Activated CD8-positive, alpha-beta memory T cell treated with anti-CD3 and anti-CD28 coated beads for 4 hours (primary cell): ENCODE results near the gene TUB.

Experiments used
- DNase-seq, 2 donors: peaks; one replicate each; pipeline ENCODE4 v3.0.0-alpha.2; 2020; ENCODE audit warnings: low read depth in 2 of 2

Gene TUB

DNA sequence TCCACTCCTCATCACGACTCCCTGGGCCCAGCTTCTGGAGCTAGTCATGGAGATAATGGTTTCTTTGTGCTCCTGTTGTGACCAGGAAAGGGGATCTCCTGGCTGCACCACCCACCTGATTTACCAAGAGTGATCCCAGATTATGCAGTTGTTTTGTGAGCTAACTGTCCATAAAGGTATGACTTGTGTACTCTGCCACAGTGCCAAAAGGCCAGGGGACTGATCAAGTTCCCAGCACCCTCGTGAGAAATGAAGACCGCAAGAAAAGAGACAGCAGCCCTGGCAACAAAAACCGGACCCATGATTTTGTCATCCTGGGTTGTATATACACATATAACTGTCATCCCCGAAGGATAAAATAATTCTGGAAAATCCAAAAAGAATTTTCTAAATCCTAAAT, 26.6 kb downstream of the TUB start:
- no peak for DNase-seq

DNA sequence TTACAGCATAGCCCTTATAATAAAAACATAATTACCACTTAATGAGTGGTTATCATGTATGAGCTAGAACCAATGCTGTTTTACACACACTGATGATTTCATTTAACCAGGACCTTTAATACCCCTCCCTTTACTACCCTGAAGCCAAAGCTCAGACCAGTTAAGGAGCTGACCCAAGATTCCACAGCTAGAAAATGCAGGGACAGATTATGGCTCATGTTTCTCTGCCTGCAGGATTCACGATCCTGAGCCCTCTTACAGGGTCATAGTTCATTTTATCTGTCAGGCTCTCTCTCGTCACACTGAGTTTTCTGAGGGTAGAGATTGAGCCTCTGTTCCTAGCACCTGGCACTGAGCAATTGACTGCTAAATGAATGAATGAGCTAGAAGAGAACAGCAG, 27.4 kb downstream of the TUB start:
- no peak for DNase-seq

DNA sequence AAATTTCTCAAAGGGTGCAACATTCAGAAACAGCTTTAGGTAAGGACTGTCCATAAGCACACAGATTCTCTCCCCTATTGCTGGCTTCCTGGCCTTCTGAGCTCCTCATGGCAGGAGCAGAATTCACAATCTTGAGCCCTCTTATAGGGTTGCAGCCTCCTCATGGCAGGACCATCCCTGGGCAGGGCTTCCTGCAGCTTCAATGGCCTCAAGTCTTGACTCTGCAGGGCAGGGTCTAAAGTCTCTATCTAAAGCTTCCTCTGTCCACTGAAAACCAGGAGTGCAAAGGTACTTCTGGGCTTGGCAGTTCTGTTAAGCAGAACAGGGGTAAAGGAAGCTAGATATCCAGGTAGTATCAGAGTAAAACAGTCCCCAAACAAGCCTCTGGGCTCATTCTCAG, 28.7 kb downstream of the TUB start:
- DNase-seq, result no peak

DNA sequence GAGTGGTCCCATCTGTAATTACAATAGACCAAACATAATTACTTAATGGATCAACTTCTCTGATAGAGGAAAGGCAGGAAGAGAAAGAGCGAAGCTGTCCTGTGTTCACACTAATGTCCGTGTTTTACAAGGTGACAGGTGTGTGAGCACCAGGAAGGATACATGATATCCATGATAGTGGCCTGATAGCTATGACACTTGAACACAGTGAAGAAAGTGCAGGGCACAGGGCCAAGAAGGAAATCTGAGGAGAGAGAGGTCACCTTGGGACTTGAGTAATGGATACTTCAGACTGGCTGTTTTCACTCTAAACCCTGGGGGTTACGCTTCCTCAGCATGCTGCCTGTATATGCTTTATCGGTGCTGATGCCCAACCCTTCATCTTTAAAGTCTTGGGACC, 29.4 kb downstream of the TUB start:
- DNase-seq, result no peak

DNA sequence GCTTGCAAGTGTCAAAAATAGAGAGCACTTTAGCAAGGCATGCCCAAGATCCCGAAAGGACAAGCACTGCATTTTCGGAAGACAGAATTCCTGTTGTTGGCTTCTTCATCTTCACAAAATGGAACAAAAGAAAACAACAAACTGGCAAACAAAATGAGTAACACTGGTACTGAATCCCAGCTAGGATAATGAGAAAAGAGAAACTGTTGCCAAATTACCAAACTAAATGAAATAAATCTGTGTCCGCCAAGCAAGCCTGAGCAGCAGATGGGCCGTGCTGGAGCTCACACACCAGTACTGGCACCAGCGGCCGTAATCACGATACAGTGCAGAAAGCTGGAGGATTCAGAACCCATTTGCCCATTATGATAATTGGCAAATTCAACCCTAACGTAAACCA, 30.6 kb downstream of the TUB start:
- no peak for DNase-seq

DNA sequence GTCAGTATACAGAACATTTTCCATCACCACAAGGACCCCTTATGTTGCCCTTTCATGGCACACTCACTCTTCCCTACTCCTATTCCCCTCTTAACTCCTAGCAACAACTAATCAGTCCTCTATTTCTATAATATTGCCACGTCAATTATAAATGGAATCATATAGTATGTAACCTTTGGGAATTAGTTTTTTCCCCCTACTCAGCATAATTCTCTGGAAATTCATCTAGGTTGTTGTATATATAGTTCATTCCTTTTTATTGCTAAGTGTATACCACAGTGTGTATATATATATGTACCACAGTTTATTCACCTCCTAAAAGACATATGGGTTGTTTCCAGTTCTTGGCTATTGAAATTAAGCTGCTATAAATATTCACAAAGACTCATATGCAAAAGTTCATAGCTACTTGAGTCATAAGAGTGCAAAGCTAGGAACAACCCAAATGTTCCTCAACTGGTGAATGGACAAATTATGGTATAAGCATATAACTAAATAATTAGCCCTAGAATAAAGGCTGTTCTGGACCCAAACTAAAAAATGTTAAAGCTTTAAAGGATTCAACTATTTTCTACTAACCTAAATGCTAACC, 41.3 kb downstream of the TUB start:
- no peak for DNase-seq

DNA sequence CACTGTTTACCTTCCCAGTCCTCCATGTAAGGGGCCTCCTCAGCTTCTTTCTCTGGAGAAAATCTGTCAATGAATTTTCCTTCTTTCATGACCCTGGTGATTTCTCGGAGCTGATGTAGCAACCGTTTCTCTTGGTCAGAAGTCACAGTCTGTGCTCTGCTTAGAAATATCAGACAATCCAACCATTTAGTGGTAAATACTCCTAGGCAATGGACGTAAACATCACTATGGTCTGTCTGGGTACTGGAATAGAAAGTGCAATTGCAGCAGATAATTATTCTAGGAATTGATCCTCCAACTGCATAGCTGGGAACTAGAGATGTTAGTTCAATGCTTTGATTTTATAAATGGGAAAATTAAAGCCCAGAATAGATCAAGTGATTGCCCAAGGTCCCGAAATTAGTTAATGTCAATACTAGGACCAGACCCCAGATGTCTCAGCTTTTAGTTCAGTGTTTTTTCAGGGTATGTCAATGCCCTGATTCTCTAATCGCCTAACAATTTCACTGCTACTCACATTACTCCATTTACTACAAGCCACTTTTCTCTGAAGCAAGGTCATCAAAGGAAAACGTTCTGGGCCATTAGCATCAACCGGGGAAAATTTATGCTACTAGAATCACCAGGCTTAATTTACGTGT, 45.8 kb downstream of the TUB start:
- DNase-seq, result no peak

DNA sequence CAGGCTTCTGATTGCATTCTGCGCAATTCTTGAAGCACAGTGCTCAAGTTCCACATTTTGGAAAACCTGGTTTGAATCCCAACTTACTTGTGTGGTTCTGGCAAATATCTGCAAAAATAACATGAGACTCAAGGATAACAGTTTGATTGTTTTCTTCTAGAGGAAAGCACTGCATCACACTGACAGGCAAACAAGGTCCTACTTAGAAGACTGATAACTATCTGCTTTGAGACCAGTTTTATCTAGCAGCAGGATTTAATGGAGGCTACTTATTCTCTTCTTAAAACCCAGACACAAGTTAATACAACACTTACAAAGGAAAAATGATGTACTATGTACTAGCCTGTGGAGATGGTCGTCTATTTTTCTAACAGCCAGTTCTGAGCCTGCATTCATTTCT, 46.4 kb downstream of the TUB start:
- no peak for DNase-seq

DNA sequence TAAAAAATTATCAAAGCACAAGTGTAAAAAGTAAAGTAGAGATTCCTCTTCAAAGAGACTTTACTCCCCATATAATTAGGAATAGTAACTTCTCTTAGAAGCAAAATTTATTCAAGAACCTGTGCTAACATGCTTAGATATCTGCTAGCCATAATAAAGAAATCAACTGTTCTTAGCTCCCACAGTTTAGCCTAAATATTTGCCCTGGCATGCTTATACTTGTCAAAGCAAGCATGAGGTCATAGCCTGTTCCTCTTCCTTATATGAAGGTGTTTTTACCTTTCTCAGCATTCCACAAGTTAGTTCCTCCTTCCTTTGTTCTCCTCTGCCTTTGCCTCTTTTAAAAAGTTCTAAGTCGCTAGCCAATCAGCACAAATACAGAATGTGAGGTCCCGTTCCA, 57.5 kb downstream of the TUB start:
- DNase-seq, result no peak

DNA sequence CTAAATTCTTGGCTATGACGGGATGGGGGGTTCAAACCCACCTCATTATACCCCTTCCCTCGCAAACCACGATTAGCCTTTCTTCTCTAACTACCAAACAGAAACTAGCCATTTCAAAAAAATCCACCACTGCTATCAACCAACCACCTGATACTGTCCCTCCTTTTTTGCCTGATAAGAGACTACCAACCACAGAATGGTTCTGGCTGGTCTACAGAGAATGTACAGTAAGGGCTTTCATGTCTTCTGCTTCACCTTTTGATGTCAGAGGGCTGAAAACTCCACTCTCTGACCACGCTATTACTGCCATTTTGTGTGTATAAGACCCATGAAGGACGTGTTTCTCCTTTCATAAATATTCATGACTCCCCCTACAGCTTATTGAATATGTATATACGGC, 68.7 kb downstream of the TUB start:
- no peak for DNase-seq
